Measurements from ENCODE around the gene C19orf85. TPM values are rescaled to one million over a fixed set of nuclear protein-coding genes. Genes with fewer than 3 reads are reported as not detected.

The C19orf85 gene
- total RNA-seq, 1 experiment from 2014 or later, result not detected

GRCh38 chr19:55443824-55444480 lies 20.6 kb downstream of the C19orf85 start:
- H2AFZ ChIP-seq (ENCODE audit: low read length), result no peak overlapping the region

GRCh38 chr19:55443045-55443823 lies 21.3 kb downstream of the C19orf85 start, which contains the start of gene SHISA7:
Gene SHISA7, minus strand, starts transcription at chr19:55443300. Its CDS starts 437 bp downstream, at chr19:55442863.
- Histone ChIP-seq H3K9me3 (ENCODE audit: low read length) (no peaks in the 10 kb centered on the region), H3K79me2 (ENCODE audit: low read length) (no peaks in the 10 kb centered on the region), H3K9ac (ENCODE audit: low read length) (no peak within 1 kb of the TSS), H3K4me3 (ENCODE audit: low read length) (no peak within 1 kb of the TSS), H2AFZ (ENCODE audit: low read length) (no peak within 1 kb of the TSS), H3K9me2 (replicated peaks; ENCODE audit: low read length) (no peaks in the 10 kb centered on the region), H4K20me1 (ENCODE audit: low read length) (no peaks in the 10 kb centered on the region; the same call in 1 of the 2 replicates), H3K4me2 (ENCODE audit: low read length) (no peak within 1 kb of the TSS), H3K4me1 (ENCODE audit: insufficient read depth, low read length) (no peaks in the 10 kb centered on the region), H3K36me3 (ENCODE audit: low read depth, low read length) (no peaks in the 10 kb centered on the region), H3K27me3 (ENCODE audit: low read length) (peaks cover 55% of the 10 kb centered on the region), H3K27ac (ENCODE audit: low read length) (no peak within 1 kb of the TSS), H3F3A (ENCODE audit: low read length, unreplicated experiment) (no peaks in the 10 kb centered on the region)
- DNase-seq, result peak; percentile 23
- ChIA-PET CTCF (no interaction called here), POLR2A (ENCODE audit: unreplicated experiment) (no interaction called here)
- ATAC-seq, result peak; percentile 30; the same call in 1 of the 2 replicates
- no TSS peak for BruUV-seq (replicated peaks)
- TF ChIP-seq EZH2 (IDR thresholded peaks at IDR 0.05; ENCODE audit: low read length, unreplicated experiment) (no peak), CTCF (conservative IDR thresholded peaks at IDR 0.05; ENCODE audit: low read depth, low read length) (no peak), EZH2phosphoT487 (IDR thresholded peaks at IDR 0.05; ENCODE audit: borderline replicate concordance, low read length) (no peak)
- intact Hi-C loops (cut with micrococcal nuclease), result no loop called here

More at GRCh38 chr19:55443824-55444480, 20.6 kb downstream of the C19orf85 start:
- no peaks in the 10 kb centered on the region for H3K9me2 ChIP-seq (replicated peaks; ENCODE audit: low read length)
- no peak overlapping the region for H3K9ac ChIP-seq (ENCODE audit: low read length)
- H3F3A ChIP-seq (ENCODE audit: low read length, unreplicated experiment), result no peaks in the 10 kb centered on the region
- H3K79me2 ChIP-seq (ENCODE audit: low read length), result no peaks in the 10 kb centered on the region
- H3K36me3 ChIP-seq (ENCODE audit: low read depth, low read length), result no peaks in the 10 kb centered on the region
- DNase-seq, result no peak
- H3K27me3 ChIP-seq (ENCODE audit: low read length), result peaks cover 55% of the 10 kb centered on the region
- no peak for TF ChIP-seq CTCF (conservative IDR thresholded peaks at IDR 0.05; ENCODE audit: low read depth, low read length)
- no peak for TF ChIP-seq EZH2 (IDR thresholded peaks at IDR 0.05; ENCODE audit: low read length, unreplicated experiment)
- no peak; the same call in 1 of the 2 replicates for TF ChIP-seq EZH2phosphoT487 (IDR thresholded peaks at IDR 0.05; ENCODE audit: borderline replicate concordance, low read length)
- H3K4me2 ChIP-seq (ENCODE audit: low read length), result no peak overlapping the region
- H3K27ac ChIP-seq (ENCODE audit: low read length), result no peak overlapping the region
- POLR2A ChIA-PET (ENCODE audit: unreplicated experiment), result no interaction called here
- BruUV-seq (replicated peaks), result no TSS peak
- H3K4me3 ChIP-seq (ENCODE audit: low read length), result no peak overlapping the region
- no peaks in the 10 kb centered on the region for H4K20me1 ChIP-seq (ENCODE audit: low read length)
- intact Hi-C loops (cut with micrococcal nuclease), result no loop called here
- H3K9me3 ChIP-seq (ENCODE audit: low read length), result no peaks in the 10 kb centered on the region
- H3K4me1 ChIP-seq (ENCODE audit: insufficient read depth, low read length), result no peaks in the 10 kb centered on the region
- CTCF ChIA-PET, result no interaction called here
- ATAC-seq, result no peak

All from PC-3 (cell line).